Measurements from ENCODE around the gene MRAS. TPM values are rescaled to one million over a fixed set of nuclear protein-coding genes. Genes with fewer than 3 reads are reported as not detected.
A peak's percentile ranks its signal among the peaks of the same experiment; 100 is the strongest.

MRAS gene
- total RNA-seq, 4 donors from 2014 or later: 107 to 289 (median 171) TPM

DNA sequence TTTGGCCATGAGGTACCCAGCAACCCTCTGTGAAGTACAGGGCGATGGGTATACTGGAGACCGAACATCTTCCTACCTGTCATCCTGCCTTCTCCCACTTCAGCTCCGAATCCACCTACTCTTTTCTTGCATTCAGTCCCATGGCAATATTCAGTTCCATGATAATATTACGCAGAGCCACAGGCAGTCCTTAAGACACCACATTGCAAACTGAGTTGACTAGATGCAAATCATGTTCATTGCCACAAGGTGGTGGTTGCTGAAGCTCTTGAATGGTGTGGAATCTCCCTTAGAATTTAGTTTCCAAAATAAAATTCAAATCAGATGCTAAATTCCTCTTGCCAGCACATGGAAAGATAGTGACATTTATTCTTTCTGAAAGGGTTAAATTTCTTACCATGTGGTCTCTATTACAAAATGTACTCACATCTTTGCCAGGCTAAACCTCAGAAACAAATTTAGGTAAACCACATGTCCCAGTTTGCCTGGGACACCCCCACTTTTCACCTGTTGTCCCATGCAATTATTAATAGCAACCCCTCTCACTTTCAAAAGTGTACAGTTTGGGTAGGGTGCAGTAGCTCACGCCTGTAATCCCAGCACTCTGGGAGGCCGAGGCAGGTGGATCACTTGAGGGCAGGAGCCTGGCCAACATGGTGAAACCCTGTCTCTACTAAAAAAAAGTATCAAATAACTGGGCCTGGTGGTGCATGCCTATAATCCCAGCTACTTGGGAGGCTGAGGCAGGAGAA lies 17.1 kb upstream of the MRAS start:
- H3K4me1 ChIP-seq: peaks cover 0 to 19% (median 3%) of the 10 kb centered on the region in 4 donors
- H3K4me3 ChIP-seq: no peak overlapping the region
- TF ChIP-seq, protein P1, sequence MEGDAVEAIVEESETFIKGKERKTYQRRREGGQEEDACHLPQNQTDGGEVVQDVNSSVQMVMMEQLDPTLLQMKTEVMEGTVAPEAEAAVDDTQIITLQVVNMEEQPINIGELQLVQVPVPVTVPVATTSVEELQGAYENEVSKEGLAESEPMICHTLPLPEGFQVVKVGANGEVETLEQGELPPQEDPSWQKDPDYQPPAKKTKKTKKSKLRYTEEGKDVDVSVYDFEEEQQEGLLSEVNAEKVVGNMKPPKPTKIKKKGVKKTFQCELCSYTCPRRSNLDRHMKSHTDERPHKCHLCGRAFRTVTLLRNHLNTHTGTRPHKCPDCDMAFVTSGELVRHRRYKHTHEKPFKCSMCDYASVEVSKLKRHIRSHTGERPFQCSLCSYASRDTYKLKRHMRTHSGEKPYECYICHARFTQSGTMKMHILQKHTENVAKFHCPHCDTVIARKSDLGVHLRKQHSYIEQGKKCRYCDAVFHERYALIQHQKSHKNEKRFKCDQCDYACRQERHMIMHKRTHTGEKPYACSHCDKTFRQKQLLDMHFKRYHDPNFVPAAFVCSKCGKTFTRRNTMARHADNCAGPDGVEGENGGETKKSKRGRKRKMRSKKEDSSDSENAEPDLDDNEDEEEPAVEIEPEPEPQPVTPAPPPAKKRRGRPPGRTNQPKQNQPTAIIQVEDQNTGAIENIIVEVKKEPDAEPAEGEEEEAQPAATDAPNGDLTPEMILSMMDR (IDR thresholded peaks at IDR 0.05): peak in 3 of 5 experiments; percentile 15 to 32 (median 20)
- TF ChIP-seq EP300 (IDR thresholded peaks at IDR 0.05): no peak
- H3K9me3 ChIP-seq: no peaks in the 10 kb centered on the region
- no peaks in the 10 kb centered on the region for H3K36me3 ChIP-seq
- WGBS, 2 donors: 89 to 90% methylated on average over 6 of the region's 6 CpGs
- no peaks in the 10 kb centered on the region for H3K27me3 ChIP-seq
- peak overlapping the region in 1 of 4 donors; percentile 5 for H3K27ac ChIP-seq
- DNase-seq (ENCODE audit: low spot score in 2 of 2): no peak

DNA sequence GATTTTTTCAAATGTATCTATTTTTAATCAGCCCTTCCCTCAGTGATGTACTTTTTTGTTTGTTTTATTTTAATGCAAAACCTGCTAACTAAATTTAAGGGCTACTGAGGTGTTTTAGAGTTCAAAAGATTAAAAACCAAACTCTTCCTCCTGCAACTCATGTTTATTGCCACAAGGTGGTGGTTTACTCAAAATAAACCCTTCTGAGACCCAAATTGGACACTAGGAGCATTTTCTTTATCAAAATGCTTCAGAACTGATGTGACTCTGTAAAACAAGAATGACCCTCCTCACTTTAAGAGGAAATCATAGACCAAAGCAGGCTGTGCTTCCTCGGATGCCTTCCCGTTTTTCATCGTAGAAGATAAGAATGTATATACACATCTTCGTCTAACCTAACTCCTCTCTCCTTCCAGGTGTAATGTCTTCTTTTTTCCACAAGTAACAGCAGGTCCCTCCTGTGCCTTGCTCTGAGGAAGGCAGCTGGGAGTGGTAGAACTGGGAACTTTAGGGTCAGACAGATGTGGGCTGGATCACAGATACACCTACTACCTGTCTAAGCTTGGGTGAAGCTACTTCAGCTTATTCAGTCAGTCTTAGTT lies 15.8 kb upstream of the MRAS start:
- WGBS, 2 donors: 42 to 43% methylated on average over 4 of the region's 4 CpGs
- Histone ChIP-seq H3K4me3 (no peak overlapping the region), H3K36me3 (no peaks in the 10 kb centered on the region), H3K9me3 (no peaks in the 10 kb centered on the region), H3K4me1 (peaks cover 0 to 19% (median 3%) of the 10 kb centered on the region in 4 donors), H3K27me3 (no peaks in the 10 kb centered on the region), H3K27ac (no peak overlapping the region)
- DNase-seq (ENCODE audit: low spot score in 2 of 2): no peak
- TF ChIP-seq POLR2A (IDR thresholded peaks at IDR 0.05): no peak
- no peak for TF ChIP-seq EP300 (IDR thresholded peaks at IDR 0.05)
- TF ChIP-seq, protein P1 (IDR thresholded peaks at IDR 0.05): peak; percentile 49 to 85 (median 66)

DNA sequence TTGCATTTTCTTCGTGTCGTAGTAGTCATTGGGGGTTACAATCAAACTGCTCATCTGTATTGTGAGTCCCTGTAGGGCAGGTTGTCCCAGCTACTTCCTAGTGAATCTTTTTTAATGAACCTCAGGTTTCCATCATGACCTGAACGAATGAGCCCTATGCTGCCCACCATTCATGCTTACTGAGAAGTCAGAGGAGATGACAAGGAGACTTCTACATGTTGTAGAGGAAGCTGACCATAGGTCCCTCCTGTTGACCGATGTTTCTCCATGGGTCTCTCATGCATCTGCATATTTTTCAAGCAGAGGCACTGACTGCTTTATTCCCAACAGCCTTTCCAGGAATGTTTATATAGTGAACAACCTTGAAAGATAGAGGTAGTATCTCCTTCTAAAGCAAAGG lies 13.8 kb upstream of the MRAS start:
- Histone ChIP-seq H3K4me1 (peaks cover 0 to 5% (median 0%) of the 10 kb centered on the region in 4 donors), H3K27ac (no peak overlapping the region), H3K36me3 (no peaks in the 10 kb centered on the region), H3K9me3 (no peaks in the 10 kb centered on the region), H3K27me3 (no peaks in the 10 kb centered on the region), H3K4me3 (no peak overlapping the region)
- no peak for TF ChIP-seq POLR2A (IDR thresholded peaks at IDR 0.05)
- no peak for TF ChIP-seq EP300 (IDR thresholded peaks at IDR 0.05)
- TF ChIP-seq, protein P1 (IDR thresholded peaks at IDR 0.05): no peak
- DNase-seq (ENCODE audit: low spot score in 2 of 2): no peak
- 88 to 90% methylated on average over 4 of the region's 4 CpGs for WGBS, 2 donors

DNA sequence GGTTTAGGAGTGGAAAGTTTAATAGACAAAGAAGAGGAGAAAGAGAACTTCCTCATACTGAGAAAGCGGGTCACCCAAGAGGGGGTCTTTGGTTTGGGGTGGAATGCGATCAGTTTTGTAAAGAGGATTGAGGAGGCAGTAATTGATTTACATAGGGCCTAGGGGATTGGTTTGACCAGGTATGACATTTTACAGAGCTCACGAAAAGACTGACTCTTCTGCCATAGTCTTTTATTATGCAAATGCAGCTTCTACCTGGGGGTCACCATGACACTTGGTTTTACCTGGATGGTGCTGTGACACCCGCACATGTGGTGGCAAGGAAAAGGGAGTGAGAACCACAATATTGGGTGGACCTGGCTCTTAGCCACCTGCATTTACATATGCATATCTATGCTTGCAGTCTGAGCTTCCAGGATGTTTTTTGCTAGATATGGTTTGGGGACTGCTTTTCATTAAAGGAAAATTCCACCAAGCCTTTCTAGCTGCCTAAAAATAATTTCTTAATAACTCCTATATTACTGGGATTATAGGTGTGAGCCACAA lies 11.9 kb upstream of the MRAS start:
- no peak for DNase-seq (ENCODE audit: low spot score in 2 of 2)
- WGBS, 2 donors: 89 to 92% methylated on average over 4 of the region's 4 CpGs
- Histone ChIP-seq H3K4me1 (no peaks in the 10 kb centered on the region), H3K36me3 (no peaks in the 10 kb centered on the region), H3K27me3 (no peaks in the 10 kb centered on the region), H3K9me3 (no peaks in the 10 kb centered on the region), H3K4me3 (no peak overlapping the region), H3K27ac (no peak overlapping the region)
- TF ChIP-seq, protein P1 (IDR thresholded peaks at IDR 0.05): no peak
- TF ChIP-seq POLR2A (IDR thresholded peaks at IDR 0.05) (no peak), EP300 (IDR thresholded peaks at IDR 0.05) (no peak)

DNA sequence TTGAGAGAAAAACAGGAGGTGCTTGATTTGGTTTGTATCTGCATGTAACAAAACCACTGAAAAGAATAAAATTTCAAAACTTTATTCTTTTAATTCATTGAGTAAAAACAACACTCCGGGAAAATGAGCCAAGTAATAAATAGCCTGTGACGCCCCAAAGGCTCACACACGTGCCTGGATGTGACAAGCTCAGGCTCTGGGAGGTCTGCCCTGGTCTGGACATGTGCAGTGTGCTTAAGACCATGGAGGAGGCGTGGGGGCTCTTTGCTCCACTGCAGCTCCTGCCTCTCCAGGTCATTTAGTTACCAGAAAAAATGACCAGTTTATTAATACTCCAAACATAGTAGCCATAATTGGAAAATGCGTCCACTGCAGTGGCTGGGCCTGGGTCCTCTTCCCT lies 10.1 kb upstream of the MRAS start:
- H3K27ac ChIP-seq: no peak overlapping the region
- DNase-seq (ENCODE audit: low spot score in 2 of 2): no peak
- no peaks in the 10 kb centered on the region for H3K4me1 ChIP-seq
- H3K4me3 ChIP-seq: no peak overlapping the region
- no peaks in the 10 kb centered on the region for H3K9me3 ChIP-seq
- no peaks in the 10 kb centered on the region for H3K36me3 ChIP-seq
- no peak for TF ChIP-seq EP300 (IDR thresholded peaks at IDR 0.05)
- WGBS, 2 donors: 43 to 53% methylated on average over 5 of the region's 5 CpGs
- H3K27me3 ChIP-seq: no peaks in the 10 kb centered on the region
